HG02970 (cell line): ENCODE data around the gene GPC4.

Experiments used
- ATAC-seq: cut with Tn5 transposase; IDR thresholded peaks from one replicate; pipeline ENCODE4 v1.9.1; 2021; ENCODE audit warnings: mild to moderate bottlenecking, moderate library complexity, moderate number of reproducible peaks; ENCODE audit not compliant: unreplicated experiment, low FRiP score

The GPC4 gene

DNA sequence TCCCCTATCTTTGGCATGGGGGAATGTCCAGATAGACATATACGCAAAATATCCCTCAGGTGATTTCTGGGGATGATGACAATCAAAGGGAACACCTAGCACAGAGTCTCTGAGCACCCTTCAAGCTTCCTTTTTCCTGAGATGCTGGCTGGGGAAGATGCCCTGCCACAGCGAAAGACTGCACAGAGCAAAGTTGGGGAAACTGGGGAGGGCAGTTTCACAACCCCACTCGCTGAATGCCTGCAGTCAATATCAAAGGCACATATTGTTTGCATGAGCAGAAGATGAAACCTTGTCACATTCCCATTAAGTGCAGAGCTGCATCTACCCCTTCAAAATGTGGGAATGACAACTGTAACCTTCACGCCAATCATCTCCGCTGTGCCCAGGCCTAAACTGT, 2.6 kb downstream of the GPC4 start:
- ATAC-seq: no peak

DNA sequence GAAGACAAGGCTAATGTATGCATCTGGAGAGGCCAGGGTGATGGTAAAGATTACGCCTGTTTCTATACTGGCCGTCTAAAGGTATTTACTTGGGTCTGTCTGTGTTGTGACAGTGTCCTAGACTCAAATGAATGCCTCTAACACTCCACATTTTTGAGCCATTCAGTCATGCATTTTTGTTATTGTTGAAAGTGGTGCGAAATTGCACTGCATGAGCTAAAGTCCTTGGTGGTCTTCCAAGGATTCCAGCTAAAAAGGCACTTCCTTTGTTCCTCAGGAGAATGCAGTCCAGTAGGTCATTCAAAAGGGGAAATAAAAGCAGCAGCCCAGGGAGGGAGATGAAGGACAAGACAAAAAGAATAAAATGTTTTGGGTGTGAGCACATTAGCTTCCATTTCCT, 3.0 kb downstream of the GPC4 start:
- no peak for ATAC-seq

DNA sequence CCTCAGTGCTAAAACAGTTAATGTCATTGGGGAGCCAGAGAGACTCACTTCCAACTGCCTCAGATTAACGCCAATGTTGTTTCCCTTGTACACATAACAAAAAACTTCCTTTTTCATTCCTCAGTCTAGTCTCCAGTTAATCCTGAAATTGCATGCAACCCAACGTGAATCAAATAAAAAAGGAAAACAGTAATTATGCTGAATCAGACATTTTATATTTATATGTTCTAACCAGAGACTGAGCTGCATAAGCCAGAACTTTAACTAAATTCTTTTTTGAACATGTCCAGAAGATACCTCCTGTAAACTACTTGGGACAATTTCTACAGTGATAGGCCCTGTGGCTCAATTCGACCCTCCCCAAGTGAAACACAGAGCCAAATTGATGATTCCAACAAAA, 4.7 kb downstream of the GPC4 start:
- no peak for ATAC-seq

DNA sequence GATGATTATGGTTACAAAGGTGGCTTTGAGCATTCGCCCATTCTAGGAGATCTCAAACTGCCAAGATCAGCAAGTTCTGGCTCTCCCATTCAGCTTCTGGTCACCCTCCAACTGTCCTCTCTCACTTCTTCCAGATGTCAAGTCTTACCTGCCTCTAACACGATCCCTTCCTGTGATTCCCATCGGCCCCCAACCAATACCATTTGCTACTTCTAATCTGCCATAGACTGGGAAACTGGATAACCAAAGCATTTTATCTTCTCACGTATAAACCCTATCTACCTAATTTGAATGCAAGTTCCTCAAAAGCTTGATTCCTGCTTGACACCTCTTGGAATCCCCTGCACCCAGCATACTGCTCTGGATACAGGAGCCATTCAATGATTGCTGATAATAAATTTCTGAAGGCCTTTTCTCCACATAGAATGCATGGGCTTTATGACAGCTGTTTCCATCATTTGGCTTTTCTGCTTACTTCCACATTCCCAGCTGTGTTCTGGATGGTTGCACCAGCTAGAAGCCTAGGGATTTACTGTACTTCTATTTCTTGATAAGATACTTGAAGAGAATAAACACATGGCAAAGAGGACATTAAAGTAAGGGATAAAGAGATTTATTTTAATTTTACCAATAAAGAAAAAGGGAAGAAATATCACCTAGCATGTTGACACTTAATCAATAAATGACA, 9.6 kb downstream of the GPC4 start:
- no peak for ATAC-seq

DNA sequence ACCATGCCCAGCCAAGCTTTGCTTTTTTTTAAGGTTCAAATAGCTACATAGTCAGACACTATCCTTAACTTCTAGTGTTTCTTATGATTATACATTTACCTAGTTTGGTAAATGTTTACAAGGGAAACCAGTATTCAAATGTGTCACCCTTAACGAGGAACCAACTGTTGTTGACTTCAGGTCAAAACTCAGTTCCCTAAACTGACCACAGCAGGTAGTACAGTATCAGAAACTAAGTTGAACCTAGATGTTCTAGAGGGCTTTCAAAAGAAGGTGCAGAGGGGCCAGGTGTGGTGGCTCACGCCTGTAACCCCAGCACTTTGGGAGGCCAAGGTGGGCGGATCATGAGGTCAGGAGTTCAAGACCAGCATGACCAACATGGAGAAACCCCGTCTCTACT, 11.3 kb downstream of the GPC4 start:
- no peak for ATAC-seq

DNA sequence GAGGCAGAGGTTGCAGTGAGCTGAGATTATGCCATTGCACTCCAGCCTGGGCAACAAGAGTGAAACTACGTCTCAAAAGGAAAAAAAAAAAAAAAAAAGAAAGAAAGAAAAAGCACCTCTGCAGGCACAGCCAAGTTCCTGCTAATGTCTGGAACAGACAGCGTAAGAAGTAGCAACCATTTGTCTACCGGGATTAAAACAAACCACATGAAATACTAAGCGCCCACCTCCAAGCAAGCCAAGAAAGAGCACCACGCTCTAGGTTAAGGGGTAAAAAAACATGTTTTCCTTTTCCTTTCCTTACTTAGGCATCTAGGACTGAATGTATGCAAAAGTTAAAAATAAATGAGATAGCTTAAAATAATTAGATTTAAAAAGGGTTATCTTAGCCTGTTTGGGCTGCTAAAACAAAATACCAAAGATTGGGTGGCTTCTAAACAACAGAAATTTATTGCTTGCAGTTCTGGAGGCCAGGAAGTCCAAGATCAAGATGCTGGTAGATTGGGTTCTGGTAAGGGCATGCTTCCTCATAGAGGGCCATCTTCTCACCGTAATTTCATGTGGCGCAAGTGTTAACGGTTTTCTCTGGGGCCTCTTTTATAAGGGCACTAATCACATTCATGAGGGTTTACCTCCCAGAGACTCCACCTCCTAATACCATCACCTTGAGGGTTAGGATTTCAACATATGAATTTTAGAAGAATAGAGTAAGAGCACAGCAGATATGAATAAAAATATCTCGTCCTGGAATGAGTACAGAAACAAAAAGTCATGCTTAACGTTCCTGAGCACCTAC, 12.3 kb downstream of the GPC4 start:
- no peak for ATAC-seq

DNA sequence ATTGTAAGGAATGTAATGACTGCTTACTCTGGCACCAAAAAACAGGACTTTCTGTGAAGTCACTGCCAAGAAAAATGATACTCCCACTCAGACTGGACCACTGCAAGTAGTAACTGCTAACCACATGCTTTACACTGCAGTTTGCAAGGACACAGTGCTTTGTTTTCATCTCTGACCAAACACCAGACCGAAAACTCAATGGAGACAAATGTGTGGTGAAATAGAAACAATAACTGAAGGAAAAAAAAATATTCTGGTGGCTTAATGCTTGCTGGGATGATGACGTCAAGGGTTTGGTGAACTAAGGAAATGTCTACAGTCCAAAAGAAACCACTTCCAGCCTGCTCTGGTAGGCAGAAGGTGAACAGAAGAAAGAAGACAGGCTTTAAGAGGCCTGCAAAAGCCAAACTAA, 13.2 kb downstream of the GPC4 start:
- no peak for ATAC-seq

DNA sequence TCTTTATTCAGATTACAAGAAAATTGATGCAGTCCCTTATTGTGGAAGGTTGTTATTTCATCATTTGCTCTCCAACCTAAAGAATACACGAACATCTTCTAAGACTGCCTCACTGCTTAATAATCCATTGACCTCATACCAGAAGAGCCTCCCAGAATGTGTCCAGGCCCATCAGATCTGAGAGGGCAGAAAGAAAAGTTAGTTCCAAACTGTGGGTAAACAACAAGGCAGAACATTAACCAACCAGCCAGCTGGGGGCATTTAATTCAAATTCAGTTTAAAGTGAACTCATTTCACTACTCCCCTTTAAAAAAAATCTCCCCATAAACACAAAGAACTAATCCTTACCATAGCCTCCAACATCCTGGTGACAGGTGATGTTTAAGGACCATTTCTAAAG, 13.8 kb downstream of the GPC4 start:
- ATAC-seq: no peak

DNA sequence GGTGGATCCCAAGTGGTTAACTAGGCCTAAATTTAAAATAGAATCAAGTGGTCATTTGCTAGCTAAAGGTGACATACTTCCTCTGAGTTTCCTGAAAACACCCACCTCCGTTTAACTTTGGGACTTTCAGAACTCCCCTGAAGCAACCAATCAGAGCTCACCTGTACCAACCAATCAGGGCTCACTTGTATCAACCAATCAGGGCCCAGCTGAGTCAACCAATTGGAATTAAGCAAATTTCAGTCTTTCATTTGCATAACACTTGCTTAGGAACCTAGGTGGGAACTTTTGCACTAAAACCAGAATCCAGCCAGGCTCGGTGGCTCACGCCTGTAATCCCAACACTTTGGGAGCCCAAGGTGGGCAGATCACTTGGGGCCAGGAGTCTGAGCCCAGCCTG, 15.9 kb downstream of the GPC4 start:
- ATAC-seq: no peak

DNA sequence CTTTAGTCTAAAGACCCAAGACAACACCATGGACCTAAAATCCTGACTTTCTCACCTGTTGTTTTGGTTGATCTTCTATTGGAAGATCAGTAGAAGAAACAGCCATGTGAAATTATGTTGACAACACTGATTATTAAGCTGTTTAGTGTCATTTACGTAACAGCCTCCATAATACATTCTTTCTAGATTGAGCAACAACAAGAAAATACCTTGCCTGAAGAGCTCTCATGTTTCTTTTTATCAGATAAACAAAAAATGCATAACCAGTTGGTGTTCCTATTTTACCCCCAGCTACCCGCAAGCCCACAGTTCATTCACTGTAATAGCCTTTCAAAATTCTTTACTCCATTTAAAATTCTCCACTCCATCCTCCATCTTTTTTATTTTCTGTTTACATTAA, 20.5 kb downstream of the GPC4 start:
- no peak for ATAC-seq

DNA sequence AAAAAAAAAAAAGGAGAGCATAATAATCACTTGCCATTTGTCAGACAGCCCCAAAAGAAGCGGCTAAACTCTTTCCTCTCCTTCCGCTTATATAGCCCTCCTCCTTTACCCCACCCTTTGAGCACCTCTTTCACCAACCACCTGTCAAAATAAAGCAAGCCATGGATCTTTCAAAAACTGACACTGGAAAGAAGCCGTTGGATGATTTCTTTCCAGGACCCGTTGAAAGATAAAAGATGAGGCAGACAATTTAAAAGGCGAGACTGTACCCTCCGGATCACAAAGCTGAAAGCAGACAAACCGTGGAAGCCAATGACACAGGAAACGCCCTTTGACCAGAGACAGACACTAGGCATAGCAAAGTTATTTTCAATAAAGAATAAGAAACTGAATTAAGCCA, 22.6 kb downstream of the GPC4 start:
- no peak for ATAC-seq

DNA sequence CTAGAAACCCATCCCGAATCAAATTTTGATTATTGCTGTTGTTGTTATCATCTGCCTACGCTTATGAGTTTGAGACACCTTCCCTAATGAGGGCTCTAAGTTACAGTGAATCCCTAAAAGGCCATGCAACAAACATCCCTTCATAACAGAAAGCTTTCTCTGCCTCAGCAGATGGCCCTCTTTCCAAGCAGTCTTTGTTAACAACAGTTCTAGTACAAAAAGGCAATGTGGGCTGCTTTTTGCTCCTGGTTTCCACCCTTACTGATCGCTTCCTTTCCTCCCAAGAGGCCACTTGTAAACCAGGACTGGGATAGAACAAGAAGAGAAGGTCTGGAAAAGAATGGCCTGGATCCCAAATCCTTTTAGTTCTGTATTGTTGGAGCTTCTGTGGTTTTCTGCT, 24.2 kb downstream of the GPC4 start:
- ATAC-seq: no peak

DNA sequence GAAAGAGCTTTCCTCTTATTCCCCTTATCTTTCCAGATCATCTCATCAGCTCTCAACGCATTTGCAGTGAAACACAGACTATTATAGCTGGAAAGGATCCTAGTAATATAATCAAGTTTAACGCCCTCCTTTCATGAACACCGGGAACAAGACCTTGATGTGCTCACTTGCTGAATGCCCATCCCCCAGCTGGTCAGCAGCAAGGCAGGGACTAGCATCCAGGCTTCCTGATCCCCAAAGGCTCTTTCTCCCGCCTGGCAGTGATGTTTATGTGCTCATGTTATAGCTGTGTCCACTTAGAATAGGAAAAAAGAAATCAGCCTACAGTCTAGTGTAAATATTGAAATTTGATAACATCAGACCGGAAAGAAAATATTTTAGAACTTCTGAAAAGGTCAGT, 24.6 kb downstream of the GPC4 start:
- no peak for ATAC-seq

DNA sequence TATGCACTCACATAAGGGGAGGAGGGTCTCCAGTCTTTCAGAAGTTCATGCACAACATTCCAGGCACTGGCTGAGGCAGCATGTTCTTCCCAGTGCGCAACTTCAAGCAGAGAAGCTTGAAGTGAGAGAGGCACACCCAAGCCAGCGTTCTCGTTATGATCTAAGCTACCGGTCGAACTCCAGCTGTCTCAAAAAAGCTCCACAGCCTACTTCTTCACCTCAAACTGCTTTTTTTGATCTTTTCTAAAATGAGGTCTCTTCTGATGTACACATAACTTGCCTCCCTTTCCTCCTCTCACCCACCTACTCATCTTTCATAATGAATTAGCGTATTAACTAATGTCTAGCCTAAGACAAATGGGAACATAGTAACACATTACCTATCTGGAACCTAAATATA, 25.3 kb downstream of the GPC4 start:
- no peak for ATAC-seq

DNA sequence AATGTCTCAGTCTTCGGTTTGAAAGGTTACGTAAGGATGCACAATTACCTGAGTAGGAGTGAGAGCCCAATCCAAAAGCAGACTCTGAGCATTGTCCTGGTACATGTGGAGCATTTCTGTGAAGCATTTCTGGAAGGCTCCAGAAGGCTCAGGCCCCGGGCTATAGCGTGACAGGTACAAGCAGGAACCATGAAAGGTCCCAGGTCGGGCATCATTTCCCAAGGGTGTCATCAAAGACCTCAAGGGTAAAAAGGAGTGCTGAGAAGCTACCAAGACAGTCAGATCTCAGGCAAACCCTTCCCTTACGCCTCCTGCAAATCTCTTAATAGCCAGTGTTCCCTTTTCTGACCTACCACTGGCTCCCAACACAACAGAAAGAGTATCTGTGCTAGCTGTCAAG, 30.8 kb downstream of the GPC4 start:
- ATAC-seq: no peak

DNA sequence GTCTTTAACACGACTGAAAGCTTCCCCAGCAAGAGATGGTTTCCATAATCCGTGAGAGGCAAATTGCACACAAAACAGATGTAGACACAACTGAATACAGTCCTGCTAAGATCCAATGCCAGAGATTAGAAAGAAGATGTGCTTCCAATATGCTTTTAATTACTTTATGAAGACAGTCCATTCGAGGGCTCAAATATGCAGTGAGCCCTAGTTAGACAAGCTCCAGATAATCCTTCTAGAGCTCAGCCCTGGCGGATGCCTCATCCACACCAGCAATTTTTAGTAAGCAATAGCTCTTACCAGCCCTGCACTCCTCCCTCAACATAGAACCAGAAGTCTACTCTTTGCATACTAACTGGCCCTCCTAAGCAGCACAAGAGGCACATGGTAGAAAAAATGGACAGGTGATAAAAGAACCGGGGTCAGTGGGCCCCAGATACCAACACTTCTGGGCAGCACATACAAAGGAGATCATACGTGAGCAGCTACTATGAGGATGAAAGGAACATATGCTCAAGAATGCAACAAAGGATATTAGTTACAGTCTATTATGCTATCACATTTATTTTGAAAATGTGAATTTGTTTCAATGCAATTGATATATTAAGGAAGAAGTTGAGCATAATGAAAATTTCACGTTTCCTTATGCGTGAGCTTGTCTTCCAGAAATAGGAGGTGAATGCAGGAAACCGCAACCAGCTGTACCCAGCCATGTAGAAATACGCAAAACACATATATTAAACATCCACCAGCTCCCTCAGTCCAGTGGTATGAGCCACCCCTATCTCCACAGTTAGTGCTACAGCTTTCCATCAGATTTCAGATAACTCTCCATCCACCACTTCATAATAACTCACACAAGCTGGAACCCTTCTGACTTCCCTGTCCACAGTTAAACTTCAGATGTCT, 34.3 kb downstream of the GPC4 start:
- ATAC-seq: no peak

DNA sequence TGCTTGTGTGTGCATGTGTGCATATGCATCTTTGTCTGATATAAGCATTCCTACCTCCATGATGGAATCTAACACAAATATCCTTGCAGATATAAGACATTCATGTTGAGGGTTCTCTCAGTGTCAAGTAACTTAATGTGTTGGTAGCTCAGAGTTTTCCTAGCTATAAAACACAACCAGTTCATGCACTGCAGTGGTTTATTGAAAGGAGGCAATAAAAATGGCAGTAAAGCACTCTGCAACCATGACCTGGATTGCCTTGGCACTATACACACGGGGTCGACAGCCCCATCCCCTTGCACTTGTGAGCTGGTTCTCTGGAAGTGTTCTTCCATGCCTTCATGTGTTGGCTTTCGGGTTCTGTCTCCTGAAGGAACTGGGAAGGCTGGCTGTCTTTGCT, 38.9 kb downstream of the GPC4 start:
- no peak for ATAC-seq

DNA sequence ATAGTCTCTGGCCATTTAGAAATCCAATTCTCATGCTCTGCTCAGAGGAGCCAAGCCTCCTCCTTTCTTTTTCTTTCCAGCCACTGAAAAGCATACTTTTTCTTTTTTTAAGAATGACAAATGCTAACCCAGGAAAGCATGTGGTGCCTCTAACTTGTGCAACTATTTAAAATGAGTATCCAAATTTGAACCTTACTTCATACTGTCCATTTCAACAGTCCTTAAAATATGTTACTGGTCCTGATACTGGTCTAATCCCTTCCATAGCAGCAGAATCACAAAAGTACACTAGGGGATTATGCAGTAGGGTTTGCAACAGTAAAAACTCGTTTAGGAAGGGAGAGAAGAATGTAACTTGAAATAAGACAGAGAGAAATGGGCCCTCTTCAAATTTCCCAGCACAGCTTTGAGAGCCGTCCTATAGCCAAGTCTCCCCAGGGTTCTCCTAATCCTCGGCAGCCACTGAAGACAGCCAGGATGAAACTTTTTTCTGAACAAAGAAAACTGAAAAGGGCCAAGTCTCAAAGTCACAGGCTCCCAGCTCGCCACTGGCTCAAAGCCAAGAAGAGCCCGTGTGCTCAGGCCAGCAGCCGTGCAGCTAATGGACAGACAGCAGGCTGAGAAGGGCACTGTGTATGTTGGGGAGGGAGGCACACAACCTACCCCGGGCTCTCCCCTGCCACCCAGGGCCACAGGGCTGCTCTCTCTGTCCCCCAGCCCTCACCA, 39.5 kb downstream of the GPC4 start:
- ATAC-seq: no peak

DNA sequence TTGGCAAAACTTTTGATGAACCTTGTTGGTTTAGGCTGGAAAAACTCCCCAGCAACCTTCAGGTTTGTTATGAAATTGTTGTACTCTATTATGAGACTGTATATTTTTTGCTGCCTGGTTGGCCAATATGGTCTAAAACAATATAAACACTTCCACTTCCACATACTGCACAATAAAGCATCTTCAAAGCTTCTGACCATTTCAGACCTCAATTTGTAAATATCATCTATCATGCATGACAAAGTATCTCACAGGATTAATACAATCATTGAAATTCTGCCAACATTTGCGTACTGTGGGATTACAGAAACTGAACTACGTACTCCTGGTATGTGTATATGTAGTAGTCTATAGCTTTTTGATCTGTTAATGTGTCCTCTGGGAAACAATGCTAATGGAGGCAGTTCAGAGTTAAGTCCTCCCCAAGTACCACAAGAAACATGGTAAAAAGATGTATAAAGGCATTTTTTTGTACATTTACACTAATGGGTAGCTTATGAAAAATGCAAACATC, 40.4 kb downstream of the GPC4 start:
- no peak for ATAC-seq

DNA sequence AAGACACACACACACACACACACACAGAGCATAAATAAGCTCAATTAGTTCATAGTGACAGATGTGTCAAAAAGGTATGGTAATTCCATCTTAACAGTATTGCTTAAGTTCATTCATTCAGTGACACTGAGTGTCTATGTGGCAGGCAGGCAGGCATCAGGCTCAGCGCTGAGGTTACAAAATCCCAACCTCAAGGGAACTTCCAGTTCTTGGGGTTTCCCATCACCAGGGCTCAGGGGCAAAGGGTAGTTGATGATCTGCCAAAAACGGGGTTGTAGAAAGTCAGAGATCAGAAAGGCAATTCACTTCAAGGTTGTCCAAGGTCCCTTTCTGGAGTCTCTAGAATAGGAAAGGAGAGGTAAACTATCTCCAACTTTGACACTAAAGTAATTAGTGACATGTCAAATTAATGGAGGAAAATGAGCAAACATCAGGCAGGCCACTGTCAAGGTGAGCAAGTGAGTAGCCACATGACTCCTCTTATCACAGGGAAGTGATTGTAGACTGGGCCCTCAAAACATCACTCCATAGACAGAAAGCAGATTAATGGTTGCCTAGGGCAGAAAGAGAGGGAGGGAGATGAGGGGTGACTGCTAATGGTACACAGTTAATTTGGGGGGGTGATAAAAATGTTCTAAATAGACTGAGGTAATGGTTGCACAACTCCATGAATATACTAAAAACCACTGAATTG, 41.8 kb downstream of the GPC4 start:
- no peak for ATAC-seq
